ENCODE measurements around the gene TMEM108.

DNA sequence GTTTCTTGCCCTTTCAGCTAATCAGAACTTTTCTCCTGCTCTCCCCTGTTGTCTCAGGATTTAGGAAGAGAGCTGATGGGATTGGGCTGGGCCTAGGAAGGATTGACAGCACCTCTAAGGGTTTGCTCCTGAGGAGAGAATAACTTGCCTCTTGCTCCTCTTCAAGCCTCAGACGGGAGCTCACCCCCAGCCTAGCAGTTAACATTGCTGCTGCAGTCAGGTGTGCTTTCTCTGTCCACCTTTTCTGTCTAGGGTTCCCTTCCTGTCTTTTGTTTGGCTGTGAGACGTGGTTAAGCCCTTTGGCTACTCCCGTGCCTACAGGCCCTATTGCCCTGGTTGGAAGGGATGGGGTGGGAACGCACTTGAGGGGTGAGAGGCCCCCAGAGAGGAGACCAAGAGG is 20.1 kb downstream of the TMEM108 start:
- TF ChIP-seq, protein P1, sequence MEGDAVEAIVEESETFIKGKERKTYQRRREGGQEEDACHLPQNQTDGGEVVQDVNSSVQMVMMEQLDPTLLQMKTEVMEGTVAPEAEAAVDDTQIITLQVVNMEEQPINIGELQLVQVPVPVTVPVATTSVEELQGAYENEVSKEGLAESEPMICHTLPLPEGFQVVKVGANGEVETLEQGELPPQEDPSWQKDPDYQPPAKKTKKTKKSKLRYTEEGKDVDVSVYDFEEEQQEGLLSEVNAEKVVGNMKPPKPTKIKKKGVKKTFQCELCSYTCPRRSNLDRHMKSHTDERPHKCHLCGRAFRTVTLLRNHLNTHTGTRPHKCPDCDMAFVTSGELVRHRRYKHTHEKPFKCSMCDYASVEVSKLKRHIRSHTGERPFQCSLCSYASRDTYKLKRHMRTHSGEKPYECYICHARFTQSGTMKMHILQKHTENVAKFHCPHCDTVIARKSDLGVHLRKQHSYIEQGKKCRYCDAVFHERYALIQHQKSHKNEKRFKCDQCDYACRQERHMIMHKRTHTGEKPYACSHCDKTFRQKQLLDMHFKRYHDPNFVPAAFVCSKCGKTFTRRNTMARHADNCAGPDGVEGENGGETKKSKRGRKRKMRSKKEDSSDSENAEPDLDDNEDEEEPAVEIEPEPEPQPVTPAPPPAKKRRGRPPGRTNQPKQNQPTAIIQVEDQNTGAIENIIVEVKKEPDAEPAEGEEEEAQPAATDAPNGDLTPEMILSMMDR (IDR thresholded peaks at IDR 0.05; ENCODE audit: low read depth, low read length): no peak
- TF ChIP-seq POLR2A (IDR thresholded peaks at IDR 0.05; ENCODE audit: extremely low read depth, insufficient read length) (no peak), MYC (IDR thresholded peaks at IDR 0.05; ENCODE audit: low read depth, low read length) (no peak)

Data from NB4 (cell line).